ENCODE results near the gene FOXO6. TPM values are rescaled to one million over a fixed set of nuclear protein-coding genes. Genes with fewer than 3 reads are reported as not detected.

Gene FOXO6
- total and polyA plus RNA-seq, 2 of the 13 experiments (the other 11 are each of a cell fraction or from before 2014, with no cell fraction given), result 0.13 TPM; not detected in 1

GRCh38 chr1:41353744-41354143 is 7.5 kb upstream of the FOXO6 start:
- no peak overlapping the region for H2AFZ ChIP-seq (ENCODE audit: low read length)
- no peak for FAIRE-seq
- WGBS (ENCODE audit: low lambda C conversion rate), result 31% methylated on average over 9 of the region's 9 CpGs
- TF ChIP-seq ZFY (CRISPR knock-in tag; IDR thresholded peaks at IDR 0.05) (0 out of 2 replicates have a peak, but pooled peaks have one; percentile 20), TERF1 (CRISPR knock-in tag; IDR thresholded peaks at IDR 0.05) (no peak), RARG (CRISPR knock-in tag; IDR thresholded peaks at IDR 0.05; ENCODE audit: low read depth) (no peak), MTERF4 (CRISPR knock-in tag; IDR thresholded peaks at IDR 0.05) (no peak), ZNF326 (CRISPR knock-in tag; IDR thresholded peaks at IDR 0.05; ENCODE audit: borderline replicate concordance) (no peak), HBP1 (CRISPR knock-in tag; IDR thresholded peaks at IDR 0.05; ENCODE audit: low read depth) (no peak), KLF16 (CRISPR knock-in tag; IDR thresholded peaks at IDR 0.05) (no peak), ZNF687 (CRISPR knock-in tag; IDR thresholded peaks at IDR 0.05) (peak; percentile 41), E2F1 (CRISPR knock-in tag; IDR thresholded peaks at IDR 0.05) (no peak), ZNF414 (CRISPR knock-in tag; IDR thresholded peaks at IDR 0.05) (no peak), STAT5B (CRISPR knock-in tag; IDR thresholded peaks at IDR 0.05) (no peak), ZNF558 (CRISPR knock-in tag; IDR thresholded peaks at IDR 0.05; ENCODE audit: borderline replicate concordance) (no peak), POLR2AphosphoS2 (IDR thresholded peaks at IDR 0.05; ENCODE audit: low read depth, low read length) (no peak), ERF (CRISPR knock-in tag; IDR thresholded peaks at IDR 0.05) (no peak), BRD4 (CRISPR knock-in tag; IDR thresholded peaks at IDR 0.05) (no peak), ARNT2 (CRISPR knock-in tag; IDR thresholded peaks at IDR 0.05; ENCODE audit: low read depth) (no peak)

More at GRCh38 chr1:41353744-41354143, 7.5 kb upstream of the FOXO6 start:
- H4K20me1 ChIP-seq (ENCODE audit: insufficient read depth, low read length), result no peaks in the 10 kb centered on the region
- no peaks in the 10 kb centered on the region for H3K36me3 ChIP-seq (replicated peaks in 1 of 2; ENCODE audit: control insufficient read depth in 1 of 2, insufficient read depth in 2 of 2, low read length in 2 of 2)
- ChIA-PET CTCF (ENCODE audit: low intra/inter-chr PET ratio, low total read pairs) (no interaction called here), POLR2A (no interaction called here)
- H3K27ac ChIP-seq (ENCODE audit: extremely low read length, insufficient read depth, low read length), result no peak overlapping the region
- peaks cover 0 to 3% of the 10 kb centered on the region in 2 experiments; a peak in 1 of 5 replicates for H3K27me3 ChIP-seq (ENCODE audit: control insufficient read depth in 1 of 2, insufficient read depth in 2 of 2, low read length in 2 of 2)
- no peaks in the 10 kb centered on the region for H3K79me2 ChIP-seq (ENCODE audit: insufficient read depth, low read length)
- no peaks in the 10 kb centered on the region for H3K9me3 ChIP-seq (ENCODE audit: low read length)
- no peaks in the 10 kb centered on the region for H3K4me1 ChIP-seq (ENCODE audit: insufficient read depth, low read length)
- no peak overlapping the region for H3K4me2 ChIP-seq (ENCODE audit: low read depth, low read length)
- peak; percentile 71 for ATAC-seq
- no peak overlapping the region for H3K9ac ChIP-seq (ENCODE audit: insufficient read depth, low read depth, low read length)
- DNase-seq (ENCODE audit: low spot score), result no peak
- no TSS peak for BruUV-seq (replicated peaks)
- in situ Hi-C loops (cut with HindIII; ENCODE audit: extremely low pct_ligation_motif_present, low pct_unique_long_range_greater_than_20kb), result no loop called here
- no peak overlapping the region for H3K4me3 ChIP-seq (replicated peaks in 1 of 3; ENCODE audit: insufficient read depth in 1 of 3, low read depth in 2 of 3, low read length in 3 of 3)
- intact Hi-C loops (cut with micrococcal nuclease; ENCODE audit: unreplicated experiment), result no loop called here

Data from HepG2 (cell line).